KMS-11 (cell line): Measurements from ENCODE around the gene MYRIP.

Experiments
- H2AFZ ChIP-seq: fragments of 200-600 bp; sonication (generic); 2 replicates; pipeline ENCODE4 v1.6.1; 2016; ENCODE audit warnings: antibody characterized with exemption, mixed run types, low read depth
- H3K27ac ChIP-seq: fragments of 200-600 bp; sonication (generic); 2 replicates; pipeline ENCODE4 v1.6.1; 2016; ENCODE audit warnings: mild to moderate bottlenecking, mixed run types
- H3K27me3 ChIP-seq: fragments of 200-600 bp; sonication (generic); 2 replicates; pipeline ENCODE4 v1.6.1; 2017; ENCODE audit warnings: mild to moderate bottlenecking, low read depth, mixed run types, moderate library complexity; ENCODE audit not compliant: insufficient read depth
- H3K36me3 ChIP-seq: fragments of 200-600 bp; sonication (generic); 2 replicates; pipeline ENCODE4 v1.6.1; 2017; ENCODE audit warnings: mild to moderate bottlenecking, mixed run types; ENCODE audit not compliant: insufficient read depth
- H3K4me1 ChIP-seq: fragments of 200-600 bp; sonication (generic); 2 replicates; pipeline ENCODE4 v1.6.1; 2016; ENCODE audit warnings: mild to moderate bottlenecking, low read depth, mixed run types; ENCODE audit not compliant: poor library complexity, severe bottlenecking
- H3K4me2 ChIP-seq: fragments of 200-600 bp; sonication (generic); 2 replicates; pipeline ENCODE4 v1.7.0; 2016; ENCODE audit warnings: mild to moderate bottlenecking, mixed run types
- H3K4me3 ChIP-seq: fragments of 200-600 bp; sonication (generic); IDR thresholded peaks from 2 replicates; pipeline ENCODE4 v1.6.1; 2017; ENCODE audit warnings: low read depth, low read length, mixed read lengths; ENCODE audit not compliant: insufficient read depth
- H3K79me2 ChIP-seq: fragments of 200-600 bp; sonication (generic); 2 replicates; pipeline ENCODE4 v1.6.1; 2016; ENCODE audit warnings: low read depth, mixed run types; ENCODE audit not compliant: insufficient read depth
- H3K9ac ChIP-seq: fragments of 200-600 bp; sonication (generic); 2 replicates; pipeline ENCODE4 v1.6.1; 2016; ENCODE audit warnings: mild to moderate bottlenecking, mixed run types
- H4K20me1 ChIP-seq: fragments of 200-600 bp; sonication (generic); 2 replicates; pipeline ENCODE4 v1.6.1; 2016; ENCODE audit warnings: mild to moderate bottlenecking, mixed run types; ENCODE audit not compliant: insufficient read depth
- TF ChIP-seq, protein P1 (sequence below): fragments of 200-600 bp; sonication (generic); conservative IDR thresholded peaks from 2 replicates; pipeline ENCODE4 v1.6.1; 2017; ENCODE audit warnings: low read depth, mild to moderate bottlenecking, antibody characterized with exemption, low read length, moderate library complexity, mixed read lengths

The MYRIP gene

DNA sequence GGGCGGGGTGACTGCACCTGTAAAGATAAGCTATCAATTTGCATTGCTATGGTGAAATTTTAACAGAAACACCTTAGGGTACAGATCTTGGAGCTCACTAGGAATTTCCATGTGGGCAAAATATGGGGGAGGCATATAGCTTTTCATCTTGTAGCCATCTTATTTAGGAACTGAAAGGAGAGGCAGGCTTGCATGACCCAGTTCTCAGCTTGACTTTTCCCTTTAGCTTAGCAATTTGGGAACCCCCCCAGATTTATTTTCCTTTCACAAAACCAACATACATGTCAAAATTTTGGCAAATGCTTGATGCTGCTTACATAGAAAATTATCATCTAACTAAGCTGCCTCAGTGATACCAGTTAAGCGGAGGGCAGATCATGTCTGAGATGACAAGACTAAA lies 445.1 kb downstream of the MYRIP start:
- H3K27me3 ChIP-seq: no peaks in the 10 kb centered on the region
- no peak overlapping the region for H3K9ac ChIP-seq
- TF ChIP-seq, protein P1, sequence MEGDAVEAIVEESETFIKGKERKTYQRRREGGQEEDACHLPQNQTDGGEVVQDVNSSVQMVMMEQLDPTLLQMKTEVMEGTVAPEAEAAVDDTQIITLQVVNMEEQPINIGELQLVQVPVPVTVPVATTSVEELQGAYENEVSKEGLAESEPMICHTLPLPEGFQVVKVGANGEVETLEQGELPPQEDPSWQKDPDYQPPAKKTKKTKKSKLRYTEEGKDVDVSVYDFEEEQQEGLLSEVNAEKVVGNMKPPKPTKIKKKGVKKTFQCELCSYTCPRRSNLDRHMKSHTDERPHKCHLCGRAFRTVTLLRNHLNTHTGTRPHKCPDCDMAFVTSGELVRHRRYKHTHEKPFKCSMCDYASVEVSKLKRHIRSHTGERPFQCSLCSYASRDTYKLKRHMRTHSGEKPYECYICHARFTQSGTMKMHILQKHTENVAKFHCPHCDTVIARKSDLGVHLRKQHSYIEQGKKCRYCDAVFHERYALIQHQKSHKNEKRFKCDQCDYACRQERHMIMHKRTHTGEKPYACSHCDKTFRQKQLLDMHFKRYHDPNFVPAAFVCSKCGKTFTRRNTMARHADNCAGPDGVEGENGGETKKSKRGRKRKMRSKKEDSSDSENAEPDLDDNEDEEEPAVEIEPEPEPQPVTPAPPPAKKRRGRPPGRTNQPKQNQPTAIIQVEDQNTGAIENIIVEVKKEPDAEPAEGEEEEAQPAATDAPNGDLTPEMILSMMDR: no peak
- no peak overlapping the region for H2AFZ ChIP-seq
- no peaks in the 10 kb centered on the region for H3K4me1 ChIP-seq
- no peaks in the 10 kb centered on the region for H3K79me2 ChIP-seq
- no peaks in the 10 kb centered on the region for H4K20me1 ChIP-seq
- H3K4me2 ChIP-seq: no peak overlapping the region
- no peak overlapping the region for H3K4me3 ChIP-seq
- no peak overlapping the region for H3K27ac ChIP-seq
- H3K36me3 ChIP-seq: no peaks in the 10 kb centered on the region

DNA sequence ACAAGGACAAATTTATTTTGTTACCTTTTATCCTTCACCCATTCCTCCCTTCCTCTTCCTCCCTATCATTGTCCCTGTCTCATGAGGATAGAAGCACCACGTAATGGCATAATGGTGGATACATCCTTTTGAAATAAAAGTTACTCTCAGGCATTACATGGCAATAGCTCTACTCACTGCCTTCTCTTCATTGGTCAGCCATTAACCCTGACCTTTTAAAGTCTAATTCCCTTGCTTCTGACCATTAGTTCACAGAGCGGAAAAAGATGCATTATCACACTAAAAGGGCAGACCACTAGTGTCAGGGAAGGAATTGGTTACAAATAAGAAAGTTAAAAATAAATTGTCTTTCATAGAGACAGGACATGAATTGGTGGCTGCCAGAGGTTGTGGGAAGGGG lies 445.5 kb downstream of the MYRIP start:
- no peaks in the 10 kb centered on the region for H3K79me2 ChIP-seq
- H3K9ac ChIP-seq: no peak overlapping the region
- no peak overlapping the region for H3K4me2 ChIP-seq
- H4K20me1 ChIP-seq: no peaks in the 10 kb centered on the region
- no peaks in the 10 kb centered on the region for H3K27me3 ChIP-seq
- no peaks in the 10 kb centered on the region for H3K36me3 ChIP-seq
- H3K4me1 ChIP-seq: no peaks in the 10 kb centered on the region
- no peak overlapping the region for H3K4me3 ChIP-seq
- H2AFZ ChIP-seq: no peak overlapping the region
- TF ChIP-seq, protein P1: no peak
- no peak overlapping the region for H3K27ac ChIP-seq

DNA sequence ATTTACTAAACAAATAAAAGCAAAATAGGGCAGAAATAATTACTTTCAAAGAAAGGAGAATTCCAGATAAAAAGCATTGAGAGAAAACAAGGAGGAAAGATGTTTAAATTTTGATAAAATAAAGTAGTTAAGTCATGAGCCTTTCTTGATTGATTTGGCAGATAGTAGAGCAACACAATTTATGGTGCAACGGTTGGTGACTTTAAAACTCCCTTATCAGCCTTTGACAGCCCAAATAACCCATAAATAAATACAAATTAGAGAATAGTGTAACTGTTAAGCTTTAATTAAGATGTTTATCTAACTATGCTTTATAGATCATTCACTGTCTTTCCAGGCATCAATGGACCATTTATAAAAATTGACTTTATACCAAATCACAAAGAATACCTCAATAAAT lies 446.1 kb downstream of the MYRIP start:
- Histone ChIP-seq H3K4me2 (no peak overlapping the region), H3K36me3 (no peaks in the 10 kb centered on the region), H3K27ac (no peak overlapping the region), H2AFZ (no peak overlapping the region), H3K4me1 (no peaks in the 10 kb centered on the region), H3K4me3 (no peak overlapping the region), H3K9ac (no peak overlapping the region), H3K79me2 (no peaks in the 10 kb centered on the region), H3K27me3 (no peaks in the 10 kb centered on the region), H4K20me1 (no peaks in the 10 kb centered on the region)
- TF ChIP-seq, protein P1: no peak

DNA sequence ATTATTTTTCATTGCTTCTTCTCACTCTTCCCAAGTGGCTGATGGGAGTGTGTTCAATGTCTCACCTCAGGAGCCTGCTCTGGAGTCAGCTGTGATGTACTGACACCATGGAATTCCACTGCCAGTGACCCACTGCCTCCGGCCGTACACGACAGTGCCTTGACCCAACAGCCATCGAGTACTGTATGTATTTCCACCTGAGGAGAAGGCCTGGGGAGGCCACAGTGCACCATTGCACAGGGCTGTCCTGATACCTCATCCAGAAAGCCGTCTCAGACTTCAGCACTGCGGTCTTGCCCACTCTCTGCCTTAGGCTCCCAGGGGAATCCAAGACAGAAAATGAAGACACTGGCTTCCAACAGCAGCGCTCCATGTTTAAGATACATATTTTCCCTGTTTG lies 448.7 kb downstream of the MYRIP start:
- Histone ChIP-seq H3K27ac (no peak overlapping the region), H3K4me1 (no peaks in the 10 kb centered on the region), H2AFZ (no peak overlapping the region), H3K36me3 (no peaks in the 10 kb centered on the region), H3K9ac (no peak overlapping the region), H4K20me1 (no peaks in the 10 kb centered on the region), H3K27me3 (no peaks in the 10 kb centered on the region), H3K4me3 (no peak overlapping the region), H3K4me2 (no peak overlapping the region), H3K79me2 (no peaks in the 10 kb centered on the region)
- TF ChIP-seq, protein P1: no peak

DNA sequence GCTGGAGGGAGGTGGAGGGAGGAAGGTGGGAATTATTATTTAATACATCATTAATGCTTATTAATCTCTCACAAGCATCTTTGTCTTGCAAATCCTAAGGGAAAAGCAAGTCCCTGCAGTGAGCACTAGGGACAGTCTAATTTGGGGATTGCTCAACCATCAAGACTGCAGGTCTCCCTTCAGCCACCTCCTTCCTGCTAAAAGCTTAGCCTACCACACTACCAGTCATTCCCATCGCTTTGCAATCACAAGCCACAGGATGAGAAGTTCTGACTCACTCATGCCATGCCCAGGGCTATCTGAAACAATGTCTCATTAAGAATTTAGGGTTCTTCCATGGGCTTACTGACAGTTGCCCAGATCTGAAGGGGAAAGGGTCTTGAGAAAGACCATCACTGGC lies 449.1 kb downstream of the MYRIP start:
- Histone ChIP-seq H3K4me3 (no peak overlapping the region), H3K36me3 (no peaks in the 10 kb centered on the region), H3K27ac (no peak overlapping the region), H3K9ac (no peak overlapping the region), H3K79me2 (no peaks in the 10 kb centered on the region), H3K4me2 (no peak overlapping the region), H4K20me1 (no peaks in the 10 kb centered on the region), H2AFZ (no peak overlapping the region), H3K27me3 (no peaks in the 10 kb centered on the region), H3K4me1 (no peaks in the 10 kb centered on the region)
- TF ChIP-seq, protein P1: no peak
